Calu3 (cell line): ENCODE results near the gene HNRNPF. TPM values are rescaled to one million over a fixed set of nuclear protein-coding genes. Genes with fewer than 3 reads are reported as not detected.
"Not testable (repeated sequence)": the region's sequence is repeated elsewhere in the genome, so short reads cannot be mapped to it uniquely, and the experiment has no call there.

ENCODE experiments used
- Bru-seq: library from RNA; stranded (reverse); fragments of 400-500 nt; gene quantifications from one replicate; lab custom pipeline; 2021; lab: Mats Ljungman, UMichigan
- BruChase-seq, 2 experiments: library from RNA; stranded (reverse); fragments of 400-500 nt; gene quantifications; one replicate each; lab custom pipeline; 2021; lab: Mats Ljungman, UMichigan
- BruUV-seq: library from RNA; stranded (reverse); fragments of 400-500 nt; replicated peaks from 2 replicates; lab custom pipeline; 2021; lab: Mats Ljungman, UMichigan
- CTCF ChIA-PET: fragments of 300-600 bp; sonication (Branson Sonifier 250); formaldehyde crosslinking; loops from one replicate; lab custom pipeline; 2022; ENCODE audit warnings: antibody characterized with exemption; lab: Charles Lee
- DNase-seq: peaks from one replicate; pipeline ENCODE4 v3.0.0; 2022
- H3K27ac Mint-ChIP-seq: one replicate; pipeline ENCODE4 v1.8.0; 2022; ENCODE audit warnings: mixed read lengths; ENCODE audit not compliant: unreplicated experiment
- H3K27me3 Mint-ChIP-seq: one replicate; pipeline ENCODE4 v1.8.0; 2022; ENCODE audit warnings: mixed read lengths; ENCODE audit not compliant: unreplicated experiment
- H3K36me3 Mint-ChIP-seq: one replicate; pipeline ENCODE4 v1.8.0; 2022; ENCODE audit warnings: mild to moderate bottlenecking, moderate library complexity, mixed read lengths; ENCODE audit not compliant: insufficient read depth, unreplicated experiment
- H3K4me1 Mint-ChIP-seq: one replicate; pipeline ENCODE4 v1.8.0; 2022; ENCODE audit warnings: mild to moderate bottlenecking, low read depth, mixed read lengths; ENCODE audit not compliant: unreplicated experiment
- H3K4me3 Mint-ChIP-seq: one replicate; pipeline ENCODE4 v1.8.0; 2022; ENCODE audit warnings: mild to moderate bottlenecking, low read depth, moderate library complexity, mixed read lengths; ENCODE audit not compliant: unreplicated experiment
- H3K9me3 Mint-ChIP-seq: one replicate; pipeline ENCODE4 v1.8.0; 2022; ENCODE audit warnings: low read depth, mixed read lengths; ENCODE audit not compliant: unreplicated experiment
- CTCF ChIP-seq: fragments of 200-600 bp; IDR thresholded peaks from one replicate; pipeline ENCODE4 v1.8.0; 2022; ENCODE audit warnings: antibody characterized with exemption; ENCODE audit not compliant: unreplicated experiment
- intact Hi-C: fragments of 100-400 bp; cut with micrococcal nuclease; formaldehyde crosslinking; loops from one replicate; pipeline ENCODE4 v1.10.0; 2022; ENCODE audit not compliant: unreplicated experiment
- long read RNA-seq: library from polyadenylated mRNA; stranded (forward); transcript quantifications from one replicate; pipeline ENCODE4 v2.0.0, GENCODE V29; 2022
- total RNA-seq: library from RNA; stranded (reverse); gene quantifications from 2 replicates; pipeline ENCODE4 v1.2.3, GENCODE V29; 2022

Gene HNRNPF, protein sequence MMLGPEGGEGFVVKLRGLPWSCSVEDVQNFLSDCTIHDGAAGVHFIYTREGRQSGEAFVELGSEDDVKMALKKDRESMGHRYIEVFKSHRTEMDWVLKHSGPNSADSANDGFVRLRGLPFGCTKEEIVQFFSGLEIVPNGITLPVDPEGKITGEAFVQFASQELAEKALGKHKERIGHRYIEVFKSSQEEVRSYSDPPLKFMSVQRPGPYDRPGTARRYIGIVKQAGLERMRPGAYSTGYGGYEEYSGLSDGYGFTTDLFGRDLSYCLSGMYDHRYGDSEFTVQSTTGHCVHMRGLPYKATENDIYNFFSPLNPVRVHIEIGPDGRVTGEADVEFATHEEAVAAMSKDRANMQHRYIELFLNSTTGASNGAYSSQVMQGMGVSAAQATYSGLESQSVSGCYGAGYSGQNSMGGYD
- 256 and 275 TPM in 2 replicates for total RNA-seq
- Bru-seq, nascent RNA, result percentile 99 among the genes with signal in this experiment
- BruChase-seq, experiment 1, labeled RNA remaining after a 6-hour chase, result percentile 96 among the genes with signal in this experiment
- percentile 98 among the genes with signal in this experiment for BruChase-seq, experiment 2, labeled RNA remaining after a 2-hour chase
- long read RNA-seq, transcript HNRNPF-207 (4 exons, 2,676 nt), result minor isoform, 28 of 474 reads
- long read RNA-seq, transcript HNRNPF-203 (4 exons, 2,617 nt), result minor isoform, 65 of 474 reads
- long read RNA-seq, transcript HNRNPF-201 (4 exons, 2,186 nt), result minor isoform, 29 of 474 reads
- long read RNA-seq, transcript HNRNPF-204 (3 exons, 2,755 nt), result major isoform, 82 of 474 reads
- long read RNA-seq, partial matches to known transcripts, result 0 of 474 reads
- long read RNA-seq, other reads (novel, unspliced or antisense), result 251 of 474 reads

GRCh38 chr10:43408710-43409384, at the start of gene HNRNPF:
HNRNPF (minus strand) TSS chr10:43409186; CDS start chr10:43387884, 21,302 bp downstream.
- BruUV-seq, result no TSS peak
- no peaks in the 10 kb centered on the region for H3K27me3 Mint-ChIP-seq
- H3K9me3 Mint-ChIP-seq, result no peaks in the 10 kb centered on the region
- TF ChIP-seq CTCF, result no peak
- peak within 1 kb of the TSS; percentile 76 for H3K4me3 Mint-ChIP-seq
- DNase-seq, result peak; percentile 97
- peaks cover 71% of the 10 kb centered on the region for H3K36me3 Mint-ChIP-seq
- CTCF ChIA-PET, result interaction anchor here (1.5 kb wide), 1 partner anchor 12 kb away, joined by 3 read pairs; no protein-coding TSS in a partner anchor
- peaks cover 21% of the 10 kb centered on the region for H3K4me1 Mint-ChIP-seq
- intact Hi-C loops, result no loop called here
- peak within 1 kb of the TSS; percentile 86 for H3K27ac Mint-ChIP-seq

- Mint-ChIP-seq H3K36me3 (peaks cover 16% of the 10 kb centered on the region), H3K4me1 (peaks cover 15% of the 10 kb centered on the region), H3K4me3 (no peak overlapping the region), H3K27me3 (no peaks in the 10 kb centered on the region), H3K27ac (no peak overlapping the region), H3K9me3 (no peaks in the 10 kb centered on the region)
- DNase-seq, result no peak
- CTCF ChIA-PET, result no interaction called here
- intact Hi-C loops, result no loop called here
- BruUV-seq, result no TSS peak
- TF ChIP-seq CTCF, result no peak
Observed at GRCh38 chr10:43458227-43458626, 49.2 kb upstream of the HNRNPF start.

- intact Hi-C loops, DNase-seq, BruUV-seq, H3K27me3 Mint-ChIP-seq, CTCF ChIA-PET, H3K27ac Mint-ChIP-seq, H3K9me3 Mint-ChIP-seq, H3K4me3 Mint-ChIP-seq: not testable (repeated sequence)
- peaks cover 16% of the 10 kb centered on the region for H3K36me3 Mint-ChIP-seq
- peaks cover 15% of the 10 kb centered on the region for H3K4me1 Mint-ChIP-seq
Observed at GRCh38 chr10:43456561-43456960, 47.6 kb upstream of the HNRNPF start.

DNA sequence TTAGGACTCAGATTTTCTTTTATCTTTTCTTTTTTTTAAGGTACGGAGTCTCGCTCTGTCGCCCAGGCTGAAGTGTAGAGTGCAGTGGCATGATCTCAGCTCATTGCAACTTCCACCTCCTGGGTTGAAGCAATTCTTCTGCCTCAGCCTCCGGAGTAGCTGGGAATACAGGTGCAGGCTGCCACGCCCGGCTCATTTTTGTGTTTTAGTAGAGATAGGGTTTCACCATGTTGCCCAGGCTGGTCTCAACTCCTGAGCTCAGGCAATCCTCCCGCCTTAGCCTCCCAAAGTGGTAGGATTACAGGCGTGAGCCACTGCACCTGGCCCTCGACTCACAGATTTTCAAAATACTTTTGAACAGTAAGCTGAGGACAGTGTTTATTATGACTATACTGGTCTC, 45.0 kb upstream of the HNRNPF start:
- DNase-seq, BruUV-seq, H3K27me3 Mint-ChIP-seq, H3K9me3 Mint-ChIP-seq, intact Hi-C loops, H3K4me3 Mint-ChIP-seq, H3K27ac Mint-ChIP-seq: not testable (repeated sequence)
- CTCF ChIA-PET, result interaction anchor here (0.6 kb wide), 1 partner anchor 12 kb away, joined by 5 read pairs; no protein-coding TSS in a partner anchor
- Mint-ChIP-seq H3K4me1 (peaks cover 15% of the 10 kb centered on the region), H3K36me3 (peaks cover 16% of the 10 kb centered on the region)
